ENCODE measurements around the gene LOXL4. TPM values are rescaled to one million over a fixed set of nuclear protein-coding genes. Genes with fewer than 3 reads are reported as not detected.

Gene LOXL4
- total RNA-seq, 1 donor from 2014 or later: 6.2 TPM

DNA sequence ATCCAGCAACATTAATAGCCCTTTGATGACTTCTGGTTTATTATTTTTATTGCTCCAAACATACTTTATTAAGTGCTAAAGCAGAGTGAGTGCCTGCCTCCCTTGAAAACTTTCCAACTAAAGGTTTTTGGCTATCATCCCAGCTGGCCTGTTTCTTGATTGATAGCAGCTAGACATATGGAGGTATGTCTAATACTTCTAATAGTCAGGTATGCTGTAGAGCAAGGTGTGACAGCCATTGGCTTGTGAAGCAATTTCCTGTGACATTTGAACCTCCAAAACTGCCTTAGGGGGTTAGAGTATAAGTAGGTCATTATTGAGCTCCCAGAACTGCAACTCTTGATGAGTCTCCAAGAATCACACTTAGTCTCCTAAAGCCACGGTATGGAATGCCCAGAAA lies 55.8 kb downstream of the LOXL4 start:
- Histone ChIP-seq H3K4me1 (no peaks in the 10 kb centered on the region), H3K27ac (no peak overlapping the region), H3K36me3 (peaks cover 20% of the 10 kb centered on the region), H3K27me3 (no peaks in the 10 kb centered on the region), H3K4me3 (no peak overlapping the region), H3K9me3 (no peaks in the 10 kb centered on the region)
- intact Hi-C loops (cut with DNase I): no loop called here
- DNase-seq: no peak
- TF ChIP-seq, protein P1, sequence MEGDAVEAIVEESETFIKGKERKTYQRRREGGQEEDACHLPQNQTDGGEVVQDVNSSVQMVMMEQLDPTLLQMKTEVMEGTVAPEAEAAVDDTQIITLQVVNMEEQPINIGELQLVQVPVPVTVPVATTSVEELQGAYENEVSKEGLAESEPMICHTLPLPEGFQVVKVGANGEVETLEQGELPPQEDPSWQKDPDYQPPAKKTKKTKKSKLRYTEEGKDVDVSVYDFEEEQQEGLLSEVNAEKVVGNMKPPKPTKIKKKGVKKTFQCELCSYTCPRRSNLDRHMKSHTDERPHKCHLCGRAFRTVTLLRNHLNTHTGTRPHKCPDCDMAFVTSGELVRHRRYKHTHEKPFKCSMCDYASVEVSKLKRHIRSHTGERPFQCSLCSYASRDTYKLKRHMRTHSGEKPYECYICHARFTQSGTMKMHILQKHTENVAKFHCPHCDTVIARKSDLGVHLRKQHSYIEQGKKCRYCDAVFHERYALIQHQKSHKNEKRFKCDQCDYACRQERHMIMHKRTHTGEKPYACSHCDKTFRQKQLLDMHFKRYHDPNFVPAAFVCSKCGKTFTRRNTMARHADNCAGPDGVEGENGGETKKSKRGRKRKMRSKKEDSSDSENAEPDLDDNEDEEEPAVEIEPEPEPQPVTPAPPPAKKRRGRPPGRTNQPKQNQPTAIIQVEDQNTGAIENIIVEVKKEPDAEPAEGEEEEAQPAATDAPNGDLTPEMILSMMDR (IDR thresholded peaks at IDR 0.05): no peak
- no peak for ATAC-seq

DNA sequence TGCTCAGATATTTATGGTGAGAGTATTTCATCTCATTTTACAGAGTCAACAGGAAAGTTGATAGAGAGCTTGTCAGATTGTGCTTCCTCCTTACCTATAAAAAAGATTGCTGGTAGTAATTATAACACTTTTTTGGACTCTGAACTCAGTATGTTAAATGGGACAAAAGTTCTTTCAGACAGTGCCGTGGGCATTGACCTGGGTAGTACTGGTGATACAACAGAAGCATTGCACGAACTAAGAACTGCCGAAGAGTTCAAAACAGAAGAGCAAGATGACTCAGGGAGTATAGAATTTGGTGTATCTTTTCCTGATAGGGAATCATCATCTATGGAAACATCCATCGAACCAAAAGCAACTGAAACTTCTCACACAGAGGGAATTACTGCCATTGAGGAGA lies 58.6 kb downstream of the LOXL4 start:
- no peak overlapping the region for H3K4me3 ChIP-seq
- DNase-seq (no peak), ATAC-seq (no peak)
- H3K27me3 ChIP-seq: no peaks in the 10 kb centered on the region
- H3K4me1 ChIP-seq: no peaks in the 10 kb centered on the region
- peaks cover 20% of the 10 kb centered on the region for H3K36me3 ChIP-seq
- intact Hi-C loops (cut with DNase I): no loop called here
- H3K27ac ChIP-seq: no peak overlapping the region
- H3K9me3 ChIP-seq: no peaks in the 10 kb centered on the region
- TF ChIP-seq, protein P1 (IDR thresholded peaks at IDR 0.05): no peak

DNA sequence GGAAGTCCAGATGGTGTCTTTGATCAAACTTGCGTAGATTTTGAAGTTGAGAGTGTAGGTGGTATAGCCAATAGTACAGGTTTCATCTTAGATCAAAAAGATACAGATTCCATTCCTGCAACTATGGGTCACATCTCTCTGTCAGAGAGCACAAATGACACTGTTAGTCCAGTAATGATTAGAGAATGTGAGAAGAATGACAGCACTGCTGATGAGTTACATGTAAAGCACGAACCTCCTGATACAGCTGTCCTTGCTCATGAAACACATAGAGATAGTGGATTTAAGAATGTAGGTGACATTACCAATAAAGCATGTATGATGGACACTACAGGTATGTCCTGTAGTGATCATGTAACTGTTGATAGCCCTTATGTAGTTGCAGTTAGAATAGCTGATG lies 59.1 kb downstream of the LOXL4 start:
- intact Hi-C loops (cut with DNase I): no loop called here
- TF ChIP-seq, protein P1 (IDR thresholded peaks at IDR 0.05): no peak
- no peaks in the 10 kb centered on the region for H3K4me1 ChIP-seq
- H3K27me3 ChIP-seq: no peaks in the 10 kb centered on the region
- ATAC-seq: no peak
- no peak for DNase-seq
- H3K27ac ChIP-seq: no peak overlapping the region
- no peak overlapping the region for H3K4me3 ChIP-seq
- H3K36me3 ChIP-seq: peaks cover 20% of the 10 kb centered on the region
- H3K9me3 ChIP-seq: no peaks in the 10 kb centered on the region

DNA sequence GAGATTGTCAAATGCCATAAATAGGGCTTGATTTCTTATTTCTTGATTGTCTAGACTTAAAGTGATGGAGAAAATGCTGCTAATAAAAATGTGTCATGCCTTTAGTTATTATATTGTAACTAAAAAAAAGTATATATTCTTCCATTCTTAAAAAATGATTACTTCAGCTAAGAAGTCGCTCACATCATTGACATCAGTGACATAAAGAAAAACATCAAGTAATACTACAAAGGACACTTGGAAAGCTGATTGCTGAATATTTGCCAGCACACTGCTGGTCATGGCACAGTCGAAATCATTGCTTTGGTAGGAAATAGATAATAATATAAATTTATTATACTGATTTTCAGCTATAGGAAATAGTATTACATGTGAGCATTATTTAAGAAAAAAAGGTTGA lies 62.6 kb downstream of the LOXL4 start:
- intact Hi-C loops (cut with DNase I): no loop called here
- Histone ChIP-seq H3K4me1 (no peaks in the 10 kb centered on the region), H3K4me3 (no peak overlapping the region), H3K27me3 (no peaks in the 10 kb centered on the region), H3K36me3 (peaks cover 20% of the 10 kb centered on the region), H3K27ac (no peak overlapping the region), H3K9me3 (no peaks in the 10 kb centered on the region)
- no peak for DNase-seq
- TF ChIP-seq, protein P1 (IDR thresholded peaks at IDR 0.05): no peak
- ATAC-seq: no peak

DNA sequence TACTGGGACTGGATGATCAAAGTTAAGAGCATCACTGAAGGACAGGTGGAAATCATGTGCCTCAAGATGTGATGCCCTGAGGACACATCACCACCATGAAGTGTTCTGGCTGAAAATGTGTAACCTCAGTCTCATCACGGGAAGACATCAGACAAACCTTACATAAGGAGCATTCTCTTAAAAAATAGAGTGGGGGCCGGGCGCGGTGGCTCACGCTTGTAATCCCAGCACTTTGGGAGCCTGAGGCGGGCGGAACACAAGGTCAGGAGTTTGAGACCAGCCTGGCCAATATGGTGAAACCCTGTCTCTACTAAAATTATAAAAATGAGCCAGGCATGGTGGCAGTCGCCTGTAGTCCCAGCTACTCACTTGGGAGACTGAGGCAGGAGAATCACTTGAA lies 65.6 kb downstream of the LOXL4 start:
- intact Hi-C loops (cut with DNase I): no loop called here
- no peaks in the 10 kb centered on the region for H3K4me1 ChIP-seq
- no peak overlapping the region for H3K27ac ChIP-seq
- TF ChIP-seq, protein P1 (IDR thresholded peaks at IDR 0.05): no peak
- no peaks in the 10 kb centered on the region for H3K36me3 ChIP-seq
- ATAC-seq (no peak), DNase-seq (no peak)
- no peaks in the 10 kb centered on the region for H3K9me3 ChIP-seq
- no peak overlapping the region for H3K4me3 ChIP-seq
- no peaks in the 10 kb centered on the region for H3K27me3 ChIP-seq

DNA sequence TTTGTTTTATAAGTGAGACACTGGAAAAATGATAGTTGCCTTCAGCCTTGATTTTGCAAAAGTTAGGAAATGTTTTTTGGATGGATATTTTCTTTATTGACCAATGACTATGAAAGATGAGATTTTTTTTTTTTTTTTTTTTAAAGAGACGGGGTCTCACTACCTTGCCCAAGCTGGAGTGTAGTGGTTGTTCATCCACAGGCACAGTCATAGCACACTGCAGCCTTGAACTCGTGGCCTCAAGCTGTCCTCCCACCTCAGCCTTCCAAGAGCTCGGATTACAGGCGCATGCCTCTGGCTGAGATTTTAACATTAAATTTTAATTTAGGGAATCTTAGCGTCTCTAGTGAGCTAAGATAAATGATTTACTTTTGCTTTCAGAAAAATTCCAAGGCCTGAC lies 66.2 kb downstream of the LOXL4 start:
- TF ChIP-seq, protein P1 (IDR thresholded peaks at IDR 0.05): no peak
- Histone ChIP-seq H3K9me3 (no peaks in the 10 kb centered on the region), H3K4me1 (no peaks in the 10 kb centered on the region), H3K36me3 (no peaks in the 10 kb centered on the region), H3K4me3 (no peak overlapping the region), H3K27ac (no peak overlapping the region), H3K27me3 (no peaks in the 10 kb centered on the region)
- no peak for ATAC-seq
- no peak for DNase-seq
- intact Hi-C loops (cut with DNase I): no loop called here

Data from upper lobe of right lung (tissue), 1 donor.